HEK293T (cell line): ENCODE results near the gene LSM4.

Experiments
- ARNT ChIP-seq: fragments of 450-650 bp; IDR thresholded peaks from 2 replicates; pipeline ENCODE4 v1.6.1; 2017; ENCODE audit warnings: mild to moderate bottlenecking
- CTBP1 ChIP-seq: fragments of 450-650 bp; IDR thresholded peaks from 2 replicates; pipeline ENCODE4 v1.6.1; 2016; ENCODE audit warnings: borderline replicate concordance
- ELF4 ChIP-seq: fragments of 450-650 bp; IDR thresholded peaks from 2 replicates; pipeline ENCODE4 v1.6.1; 2017; ENCODE audit warnings: antibody characterized with exemption
- FOXA1 ChIP-seq: fragments of 450-650 bp; IDR thresholded peaks from 2 replicates; pipeline ENCODE4 v1.6.1; 2016; ENCODE audit warnings: mild to moderate bottlenecking
- HDGF ChIP-seq: fragments of 450-650 bp; IDR thresholded peaks from 2 replicates; pipeline ENCODE4 v1.6.1; 2017; ENCODE audit warnings: antibody characterized with exemption, borderline replicate concordance
- L3MBTL2 ChIP-seq: fragments of 450-650 bp; conservative IDR thresholded peaks from 2 replicates; pipeline ENCODE4 v1.6.1; 2016; ENCODE audit warnings: mild to moderate bottlenecking
- NFRKB ChIP-seq: fragments of 450-650 bp; IDR thresholded peaks from 2 replicates; pipeline ENCODE4 v1.6.1; 2016; ENCODE audit warnings: mild to moderate bottlenecking, moderate library complexity
- SP1 ChIP-seq: fragments of 450-650 bp; IDR thresholded peaks from 2 replicates; pipeline ENCODE4 v1.6.1; 2017
- ZNF384 ChIP-seq: fragments of 450-650 bp; IDR thresholded peaks from 2 replicates; pipeline ENCODE4 v1.6.1; 2016

DNA sequence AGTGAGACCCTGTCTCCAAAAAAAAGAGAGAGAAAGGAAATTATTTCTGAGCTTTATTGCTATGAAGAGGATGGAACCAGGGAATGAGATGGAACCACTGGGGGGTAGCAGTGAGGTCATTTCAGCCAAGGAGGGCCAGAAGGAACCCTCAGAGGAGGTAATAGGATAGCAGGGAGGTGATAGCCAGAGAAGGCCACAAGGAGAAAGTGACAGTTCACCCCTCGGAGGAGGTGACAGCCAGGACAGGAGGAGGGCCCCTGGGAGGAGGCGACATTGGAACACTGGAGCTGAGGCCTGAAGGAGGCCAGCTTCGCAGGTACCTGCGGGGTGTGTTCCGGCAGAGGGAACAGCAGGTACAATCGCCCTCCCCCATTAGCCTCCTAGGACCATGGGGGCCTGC, 16.8 kb upstream of the LSM4 start:
- TF ChIP-seq SP1: no peak
- no peak for TF ChIP-seq NFRKB
- TF ChIP-seq CTBP1: no peak
- TF ChIP-seq HDGF: no peak
- TF ChIP-seq L3MBTL2: no peak
- TF ChIP-seq ELF4: no peak
- no peak for TF ChIP-seq FOXA1
- TF ChIP-seq ARNT: no peak
- TF ChIP-seq ZNF384: no peak
